Activated CD4-positive, CD25-positive, alpha-beta regulatory T cell treated with anti-CD3 and anti-CD28 coated beads, Interleukin-2, amount 50 U/mL, for 72 hours (primary cell): Measurements from ENCODE around the gene PHF24.
"Not testable (repeated sequence)": the region's sequence is repeated elsewhere in the genome, so short reads cannot be mapped to it uniquely, and the experiment has no call there.

Source experiments
- DNase-seq: peaks from one replicate; pipeline ENCODE4 v3.0.0; 2021

The PHF24 gene

GRCh38 chr9:34957492-34958410 is at the start of gene PHF24:
PHF24 (plus strand) TSS chr9:34958285; CDS start chr9:34971299, 13,014 bp downstream.
- no peak for DNase-seq

GRCh38 chr9:34927061-34927460 is 31.0 kb upstream of the PHF24 start:
- DNase-seq: no peak

DNA sequence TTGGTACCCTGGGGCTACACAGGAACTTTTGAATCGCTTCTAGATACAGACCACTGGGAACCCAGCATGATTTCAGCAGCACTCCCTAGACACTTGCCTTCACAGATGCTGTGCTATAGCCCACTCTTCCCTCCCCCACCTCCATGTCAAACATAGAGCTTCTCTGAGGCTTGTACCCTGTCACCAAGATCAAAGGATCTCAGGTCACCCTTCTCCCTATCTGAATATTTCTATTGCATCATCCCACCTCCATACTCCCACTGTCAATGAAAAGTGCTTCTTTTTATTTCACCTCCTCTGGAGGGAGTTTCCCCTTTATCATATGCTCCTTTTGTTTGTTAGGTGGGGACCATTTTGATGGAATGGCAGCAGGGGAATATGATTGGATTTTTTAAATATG is 29.2 kb upstream of the PHF24 start:
- no peak for DNase-seq

- no peak for DNase-seq
Measured at GRCh38 chr9:34929506-34930102, 28.5 kb upstream of the PHF24 start.

DNA sequence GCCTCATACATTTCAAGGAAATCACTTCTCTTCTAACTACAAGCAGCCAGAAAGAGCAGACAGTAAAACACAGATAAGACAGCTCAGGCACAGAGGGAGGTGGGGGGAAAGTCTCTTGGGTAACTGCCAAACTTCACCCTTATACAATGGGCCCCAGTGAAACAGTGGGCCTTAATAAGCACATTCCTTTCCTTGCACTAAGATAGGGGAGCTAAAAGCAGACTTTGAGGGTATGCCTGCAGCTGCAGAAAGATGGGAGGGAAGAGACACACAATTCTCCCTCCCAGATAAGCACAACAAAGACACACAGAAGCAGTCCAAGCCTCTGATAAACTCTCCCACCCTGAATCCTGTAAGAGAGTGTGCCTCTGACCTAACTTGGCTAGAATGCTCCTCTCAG is 18.1 kb upstream of the PHF24 start:
- DNase-seq: not testable (repeated sequence)

- no peak for DNase-seq
Measured at GRCh38 chr9:34948451-34948850, 9.6 kb upstream of the PHF24 start.

DNA sequence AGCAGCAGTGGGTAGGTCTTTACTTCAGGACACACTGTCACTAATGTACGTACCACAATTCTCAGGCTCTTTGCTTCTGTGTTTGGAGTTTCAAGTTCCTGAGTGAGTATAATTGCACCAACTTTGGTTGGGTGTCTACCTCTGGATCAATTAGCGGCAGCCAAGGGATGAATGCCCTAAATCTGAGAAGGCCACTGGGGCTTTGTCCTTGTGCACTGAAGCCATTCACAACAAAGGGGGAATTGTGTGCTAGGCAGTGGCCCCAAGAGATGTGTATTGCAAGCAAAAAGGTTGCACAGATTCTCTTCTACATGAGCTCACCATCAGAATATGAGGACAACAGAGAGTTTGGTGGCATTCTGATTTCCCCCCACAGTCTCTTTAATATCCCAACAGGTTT is 3.9 kb upstream of the PHF24 start:
- DNase-seq: no peak

DNA sequence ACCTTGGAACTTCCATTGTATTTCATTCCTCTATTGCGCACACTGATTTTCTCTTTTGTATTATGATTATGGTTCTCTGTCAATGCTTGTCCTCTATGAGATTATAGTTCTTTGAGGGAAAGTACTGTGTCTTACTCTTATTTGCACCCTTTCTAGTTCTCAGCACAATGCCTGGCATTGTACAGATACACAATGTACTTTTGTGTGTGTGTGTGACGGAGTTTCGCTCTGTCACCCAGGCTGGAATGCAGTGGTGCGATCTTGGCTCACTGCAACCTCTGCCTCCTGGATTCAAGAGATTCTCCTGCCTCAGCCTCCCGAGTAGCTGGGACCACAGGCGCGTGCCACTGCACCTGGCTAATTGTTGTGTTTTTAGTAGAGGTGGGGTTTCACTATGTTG is 2.0 kb upstream of the PHF24 start:
- DNase-seq: not testable (repeated sequence)

- no peak for DNase-seq
Measured at GRCh38 chr9:34956648-34957047, 1.4 kb upstream of the PHF24 start.

DNA sequence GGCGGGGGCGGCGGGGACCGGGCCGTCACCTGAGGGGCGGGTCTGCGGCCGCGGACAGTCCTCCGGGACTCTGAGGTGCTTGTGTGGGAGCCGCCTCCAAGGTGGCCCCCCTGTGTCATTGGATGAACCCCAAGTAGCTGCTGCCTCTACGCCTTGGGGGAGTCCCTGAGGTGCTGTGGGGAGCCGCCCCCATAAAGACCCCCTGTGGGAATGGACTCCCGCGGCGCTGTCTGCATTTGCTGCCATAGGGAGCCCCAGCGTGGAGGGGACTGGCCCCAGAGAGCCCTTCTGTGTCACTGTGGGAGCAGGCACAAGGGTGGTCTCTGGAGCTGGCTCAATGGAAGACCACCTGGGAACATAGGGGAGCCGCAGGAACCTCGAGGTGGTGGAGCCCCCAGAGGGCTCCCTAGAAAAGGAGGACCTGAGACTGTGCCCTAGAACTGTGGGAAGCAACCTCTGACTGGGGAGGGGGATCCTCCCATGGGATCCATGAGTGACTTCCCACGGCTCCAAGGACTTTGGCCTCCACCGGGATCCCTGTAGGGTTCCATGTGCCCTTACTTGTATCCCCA is 412 bp downstream of the PHF24 start:
- no peak for DNase-seq

- DNase-seq: no peak
Measured at GRCh38 chr9:34959461-34959860, 1.4 kb downstream of the PHF24 start.

GRCh38 chr9:34961574-34962490 is 3.7 kb downstream of the PHF24 start:
- no peak for DNase-seq

GRCh38 chr9:34962546-34962945 is 4.5 kb downstream of the PHF24 start:
- DNase-seq: no peak

- DNase-seq: no peak
Measured at GRCh38 chr9:34963552-34963951, 5.5 kb downstream of the PHF24 start.

DNA sequence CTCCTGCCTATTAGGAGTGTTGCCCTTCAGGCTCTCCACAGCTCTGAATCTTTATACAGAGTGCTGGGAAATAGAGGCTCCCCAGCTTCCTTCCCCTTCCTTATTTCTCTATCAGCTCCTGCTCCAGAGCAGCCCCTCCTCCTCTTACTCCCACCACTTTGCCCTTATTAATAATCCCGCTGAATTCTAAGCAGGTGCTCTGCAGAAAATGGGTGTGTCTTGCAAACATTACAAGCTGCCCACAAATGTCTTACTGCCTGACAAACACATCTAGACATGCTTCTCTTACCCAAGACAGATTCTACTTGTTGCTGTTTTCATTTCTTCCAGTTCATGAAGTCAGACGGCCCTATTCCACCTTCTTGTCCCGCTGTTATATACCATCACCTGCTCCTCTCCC is 6.4 kb downstream of the PHF24 start:
- DNase-seq: no peak

- DNase-seq: no peak
Measured at GRCh38 chr9:34971146-34971811, 13.2 kb downstream of the PHF24 start.

DNA sequence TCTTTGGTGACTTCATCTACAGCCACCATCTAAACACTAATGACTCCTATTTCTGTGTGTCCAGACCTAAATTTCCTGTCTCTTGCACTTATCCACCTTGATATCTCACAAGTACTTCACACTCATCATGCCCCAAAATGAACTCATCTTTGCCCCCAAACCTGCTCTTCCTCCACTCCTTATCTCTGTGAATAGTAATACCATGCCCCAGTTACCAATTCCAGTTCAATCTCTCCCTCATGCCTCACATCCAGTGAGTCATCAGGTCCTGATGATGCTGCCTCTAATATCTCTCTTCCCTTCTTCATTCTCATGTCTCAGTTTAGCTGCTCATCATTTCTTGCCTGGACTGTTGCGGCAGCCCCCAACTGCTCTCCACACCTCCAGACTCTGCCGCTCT is 16.6 kb downstream of the PHF24 start:
- DNase-seq: no peak

DNA sequence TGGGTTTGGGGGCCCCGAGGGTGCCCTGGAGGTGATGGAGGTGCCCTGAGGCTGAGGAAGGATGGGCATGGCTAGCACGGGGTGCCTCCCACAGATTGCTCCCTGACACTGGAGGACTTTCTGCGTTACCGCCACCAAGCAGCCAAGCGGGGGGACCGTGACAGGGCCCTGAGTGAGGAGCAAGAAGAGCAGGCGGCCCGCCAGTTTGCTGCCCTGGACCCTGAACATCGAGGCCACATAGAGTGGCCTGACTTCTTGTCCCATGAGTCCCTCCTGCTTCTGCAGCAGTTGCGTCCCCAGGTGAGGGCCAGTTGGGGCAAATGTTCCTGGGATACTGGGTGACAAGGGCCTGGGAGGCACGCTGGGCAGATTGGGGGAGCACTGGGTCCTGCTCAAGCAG is 18.4 kb downstream of the PHF24 start:
- no peak for DNase-seq

- no peak for DNase-seq
Measured at GRCh38 chr9:34976992-34977391, 18.9 kb downstream of the PHF24 start.

DNA sequence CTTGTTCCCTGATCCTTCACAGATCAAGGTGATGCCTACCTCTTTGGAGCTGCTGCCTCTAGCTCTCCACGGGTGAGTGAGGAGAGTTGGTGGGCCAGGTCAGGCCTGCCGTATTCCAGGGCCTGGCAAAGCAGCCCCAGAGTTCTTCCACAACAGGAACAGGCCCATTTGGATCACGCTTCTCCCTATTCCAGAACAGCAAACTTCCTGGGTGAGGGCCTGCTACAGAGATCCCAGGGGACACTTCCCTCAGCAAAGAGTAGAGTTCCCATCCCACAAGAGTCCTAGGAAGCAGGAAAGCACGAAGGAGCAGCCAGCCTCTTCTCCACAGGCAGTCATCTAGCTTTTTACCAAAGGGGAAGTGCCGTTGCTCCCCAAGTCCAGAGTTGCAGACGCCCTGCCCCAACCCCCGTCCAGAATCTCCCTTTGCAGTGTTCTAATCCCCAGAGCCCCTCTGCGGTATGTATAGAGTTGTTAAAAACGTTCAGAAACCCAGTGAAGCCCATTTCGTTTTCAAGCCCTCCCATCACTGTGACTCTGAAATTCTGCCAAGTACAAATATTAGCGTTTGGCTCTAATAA is 22.2 kb downstream of the PHF24 start:
- DNase-seq: peak; percentile 11

- peak; percentile 15 for DNase-seq
Measured at GRCh38 chr9:34982361-34982760, 24.3 kb downstream of the PHF24 start.

- peak; percentile 25 for DNase-seq
Measured at GRCh38 chr9:34983209-34983608, 25.1 kb downstream of the PHF24 start.
